SKM-1 treated with dmso at 0.1 percent for 144 hours (cell line): ENCODE results near the gene ARFGAP3.
A peak's percentile ranks its signal among the peaks of the same experiment; 100 is the strongest.

Experiments used
- DNase-seq: peaks from one replicate; lab custom pipeline; 2025; ENCODE audit not compliant: unreplicated experiment; lab: John Stamatoyannopoulos, UW

ARFGAP3 gene

GRCh38 chr22:42865536-42865935 is 8.5 kb upstream of the ARFGAP3 start:
- no peak for DNase-seq

GRCh38 chr22:42863349-42863961 is 6.4 kb upstream of the ARFGAP3 start:
- DNase-seq = peak; percentile 38

GRCh38 chr22:42862045-42862734 is 5.1 kb upstream of the ARFGAP3 start:
- no peak for DNase-seq

- no peak for DNase-seq
Observed at GRCh38 chr22:42860968-42861367, 3.9 kb upstream of the ARFGAP3 start.

- no peak for DNase-seq
Observed at GRCh38 chr22:42857845-42858481, 890 bp upstream of the ARFGAP3 start.

GRCh38 chr22:42856179-42856864 is 751 bp downstream of the ARFGAP3 start:
- DNase-seq = peak; percentile 28

GRCh38 chr22:42855721-42856120 is 1.4 kb downstream of the ARFGAP3 start:
- DNase-seq = no peak

GRCh38 chr22:42855211-42855610 is 1.9 kb downstream of the ARFGAP3 start:
- DNase-seq = no peak

GRCh38 chr22:42848941-42849550 is 8.0 kb downstream of the ARFGAP3 start:
- no peak for DNase-seq

GRCh38 chr22:42847110-42847509 is 10.0 kb downstream of the ARFGAP3 start:
- DNase-seq = no peak

- DNase-seq = no peak
Observed at GRCh38 chr22:42844756-42845155, 12.3 kb downstream of the ARFGAP3 start.

- DNase-seq = no peak
Observed at GRCh38 chr22:42842658-42843370, 14.3 kb downstream of the ARFGAP3 start.

GRCh38 chr22:42841444-42841843 is 15.6 kb downstream of the ARFGAP3 start:
- DNase-seq = no peak

GRCh38 chr22:42837556-42837955 is 19.5 kb downstream of the ARFGAP3 start:
- DNase-seq = no peak

GRCh38 chr22:42836026-42836425 is 21.0 kb downstream of the ARFGAP3 start:
- DNase-seq = no peak

- DNase-seq = no peak
Observed at GRCh38 chr22:42834177-42834949, 22.7 kb downstream of the ARFGAP3 start.

GRCh38 chr22:42833104-42833503 is 24.0 kb downstream of the ARFGAP3 start:
- DNase-seq = no peak

- no peak for DNase-seq
Observed at GRCh38 chr22:42831712-42832111, 25.4 kb downstream of the ARFGAP3 start.

- DNase-seq = no peak
Observed at GRCh38 chr22:42830161-42830560, 26.9 kb downstream of the ARFGAP3 start.

GRCh38 chr22:42829302-42829701 is 27.8 kb downstream of the ARFGAP3 start:
- no peak for DNase-seq
